Measurements from ENCODE around the gene ZNF37A. TPM values are rescaled to one million over a fixed set of nuclear protein-coding genes. Genes with fewer than 3 reads are reported as not detected.

ZNF37A gene
- total and polyA plus RNA-seq, 4 donors = 4.5 to 29.0 (median 8.6) TPM

- peaks cover 18 to 50% (median 42%) of the 10 kb centered on the region in 4 donors for H3K36me3 ChIP-seq (ENCODE audit: control insufficient read depth in 4 of 4, insufficient read depth in 4 of 4, low read length in 4 of 4)
- no peak for ATAC-seq (ENCODE audit: insufficient read depth, low FRiP score)
Observed at GRCh38 chr10:38119038-38119437, 24.9 kb downstream of the ZNF37A start.

GRCh38 chr10:38127812-38128211, 33.7 kb downstream of the ZNF37A start:
- Histone ChIP-seq H3K4me1 (ENCODE audit: control insufficient read depth in 5 of 5, insufficient read depth in 5 of 5, low read length in 5 of 5) (no peaks in the 10 kb centered on the region), H3K9ac (ENCODE audit: insufficient read depth in 1 of 2, low read length in 2 of 2) (no peak overlapping the region), H3K9me3 (ENCODE audit: control insufficient read depth in 4 of 4, insufficient read depth in 3 of 4, low read length in 3 of 4) (peaks cover 9 to 34% (median 21%) of the 10 kb centered on the region in 4 donors), H3K4me3 (no peak overlapping the region), H3K27me3 (ENCODE audit: control insufficient read depth in 3 of 3, insufficient read depth in 3 of 3, low read length in 2 of 3) (no peaks in the 10 kb centered on the region), H3K36me3 (ENCODE audit: control insufficient read depth in 4 of 4, insufficient read depth in 4 of 4, low read length in 4 of 4) (no peaks in the 10 kb centered on the region), H3K27ac (ENCODE audit: low read depth in 1 of 2, low read length in 1 of 2) (no peak overlapping the region)
- DNase-seq = no peak
- no peak for ATAC-seq (ENCODE audit: insufficient read depth, low FRiP score)
- WGBS, 2 donors = 90 to 94% methylated on average over 2 of the region's 2 CpGs
- TF ChIP-seq, protein P1, sequence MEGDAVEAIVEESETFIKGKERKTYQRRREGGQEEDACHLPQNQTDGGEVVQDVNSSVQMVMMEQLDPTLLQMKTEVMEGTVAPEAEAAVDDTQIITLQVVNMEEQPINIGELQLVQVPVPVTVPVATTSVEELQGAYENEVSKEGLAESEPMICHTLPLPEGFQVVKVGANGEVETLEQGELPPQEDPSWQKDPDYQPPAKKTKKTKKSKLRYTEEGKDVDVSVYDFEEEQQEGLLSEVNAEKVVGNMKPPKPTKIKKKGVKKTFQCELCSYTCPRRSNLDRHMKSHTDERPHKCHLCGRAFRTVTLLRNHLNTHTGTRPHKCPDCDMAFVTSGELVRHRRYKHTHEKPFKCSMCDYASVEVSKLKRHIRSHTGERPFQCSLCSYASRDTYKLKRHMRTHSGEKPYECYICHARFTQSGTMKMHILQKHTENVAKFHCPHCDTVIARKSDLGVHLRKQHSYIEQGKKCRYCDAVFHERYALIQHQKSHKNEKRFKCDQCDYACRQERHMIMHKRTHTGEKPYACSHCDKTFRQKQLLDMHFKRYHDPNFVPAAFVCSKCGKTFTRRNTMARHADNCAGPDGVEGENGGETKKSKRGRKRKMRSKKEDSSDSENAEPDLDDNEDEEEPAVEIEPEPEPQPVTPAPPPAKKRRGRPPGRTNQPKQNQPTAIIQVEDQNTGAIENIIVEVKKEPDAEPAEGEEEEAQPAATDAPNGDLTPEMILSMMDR (IDR thresholded peaks at IDR 0.05; ENCODE audit: control extremely low read depth, extremely low read depth) = no peak

More at GRCh38 chr10:38119038-38119437, 24.9 kb downstream of the ZNF37A start:
- Histone ChIP-seq H3K9ac (ENCODE audit: insufficient read depth in 1 of 2, low read length in 2 of 2) (no peak overlapping the region), H3K27ac (ENCODE audit: low read depth in 1 of 2, low read length in 1 of 2) (no peak overlapping the region), H3K9me3 (ENCODE audit: control insufficient read depth in 4 of 4, insufficient read depth in 3 of 4, low read length in 3 of 4) (peaks cover 26 to 70% (median 56%) of the 10 kb centered on the region in 4 donors), H3K4me3 (no peak overlapping the region), H3K27me3 (ENCODE audit: control insufficient read depth in 3 of 3, insufficient read depth in 3 of 3, low read length in 2 of 3) (no peaks in the 10 kb centered on the region), H3K4me1 (ENCODE audit: control insufficient read depth in 5 of 5, insufficient read depth in 5 of 5, low read length in 5 of 5) (no peaks in the 10 kb centered on the region)
- TF ChIP-seq, protein P1 (IDR thresholded peaks at IDR 0.05; ENCODE audit: control extremely low read depth, extremely low read depth) = no peak
- no peak for DNase-seq
- 98 to 100% methylated on average over 1 of the region's 1 CpG for WGBS, 2 donors

DNA sequence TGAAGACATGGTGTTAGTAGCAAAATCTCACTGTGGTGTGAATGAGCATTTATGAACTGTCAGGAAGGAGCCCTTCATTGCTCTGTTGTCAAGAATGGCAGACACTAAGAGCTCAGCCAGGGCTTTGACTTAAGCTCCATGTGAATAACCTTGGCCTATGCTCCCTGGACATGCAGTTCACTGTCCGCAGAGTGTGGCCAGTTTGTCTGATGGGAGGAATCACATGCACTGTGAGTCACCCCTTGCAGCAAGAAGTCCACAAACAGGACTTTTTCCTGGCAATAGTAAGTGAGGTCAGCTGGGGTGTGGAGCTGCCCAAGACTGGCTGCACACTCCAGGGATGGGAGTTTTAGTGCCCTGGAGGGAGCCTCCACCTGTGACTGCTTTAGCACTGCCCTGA, 49.5 kb downstream of the ZNF37A start:
- ATAC-seq (ENCODE audit: insufficient read depth, low FRiP score) (no peak), DNase-seq (no peak)
- 93 to 96% methylated on average over 1 of the region's 1 CpG for WGBS, 2 donors
- TF ChIP-seq, protein P1 (IDR thresholded peaks at IDR 0.05; ENCODE audit: control extremely low read depth, extremely low read depth) = no peak
- Histone ChIP-seq H3K36me3 (ENCODE audit: control insufficient read depth in 4 of 4, insufficient read depth in 4 of 4, low read length in 4 of 4) (no peaks in the 10 kb centered on the region), H3K9ac (ENCODE audit: insufficient read depth in 1 of 2, low read length in 2 of 2) (no peak overlapping the region), H3K4me3 (no peak overlapping the region), H3K9me3 (ENCODE audit: control insufficient read depth in 4 of 4, insufficient read depth in 3 of 4, low read length in 3 of 4) (peaks cover 0 to 12% (median 3%) of the 10 kb centered on the region in 4 donors), H3K27me3 (ENCODE audit: control insufficient read depth in 3 of 3, insufficient read depth in 3 of 3, low read length in 2 of 3) (no peaks in the 10 kb centered on the region), H3K27ac (ENCODE audit: low read depth in 1 of 2, low read length in 1 of 2) (no peak overlapping the region), H3K4me1 (ENCODE audit: control insufficient read depth in 5 of 5, insufficient read depth in 5 of 5, low read length in 5 of 5) (no peaks in the 10 kb centered on the region)
